ENCODE data around the gene DSTN. TPM values are rescaled to one million over a fixed set of nuclear protein-coding genes. Genes with fewer than 3 reads are reported as not detected.

Gene DSTN
- total RNA-seq, 1 donor from 2014 or later, result 149 TPM

DNA sequence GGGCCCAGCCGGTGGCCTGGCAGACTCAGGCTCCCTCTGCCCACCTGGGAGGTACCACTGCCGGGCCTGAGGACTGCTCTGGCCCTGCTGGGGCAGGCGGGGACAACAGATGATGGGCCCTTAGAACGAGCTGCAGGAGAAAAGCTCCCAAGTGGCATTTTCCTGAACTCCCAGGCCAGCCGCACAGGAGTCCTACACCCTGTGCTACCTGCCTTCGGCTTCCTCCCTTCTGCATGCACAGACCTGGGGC, 41.3 kb downstream of the DSTN start:
- Histone ChIP-seq H3K27me3 (ENCODE audit: control insufficient read depth, insufficient read depth, low read length) (no peaks in the 10 kb centered on the region), H3K4me3 (ENCODE audit: low read depth, low read length) (no peak overlapping the region), H3K36me3 (ENCODE audit: control insufficient read depth, insufficient read depth, low read length) (peaks cover 4% of the 10 kb centered on the region)
- FAIRE-seq (no peak), DNase-seq (ENCODE audit: low read depth) (no peak)
- TF ChIP-seq, protein P1, sequence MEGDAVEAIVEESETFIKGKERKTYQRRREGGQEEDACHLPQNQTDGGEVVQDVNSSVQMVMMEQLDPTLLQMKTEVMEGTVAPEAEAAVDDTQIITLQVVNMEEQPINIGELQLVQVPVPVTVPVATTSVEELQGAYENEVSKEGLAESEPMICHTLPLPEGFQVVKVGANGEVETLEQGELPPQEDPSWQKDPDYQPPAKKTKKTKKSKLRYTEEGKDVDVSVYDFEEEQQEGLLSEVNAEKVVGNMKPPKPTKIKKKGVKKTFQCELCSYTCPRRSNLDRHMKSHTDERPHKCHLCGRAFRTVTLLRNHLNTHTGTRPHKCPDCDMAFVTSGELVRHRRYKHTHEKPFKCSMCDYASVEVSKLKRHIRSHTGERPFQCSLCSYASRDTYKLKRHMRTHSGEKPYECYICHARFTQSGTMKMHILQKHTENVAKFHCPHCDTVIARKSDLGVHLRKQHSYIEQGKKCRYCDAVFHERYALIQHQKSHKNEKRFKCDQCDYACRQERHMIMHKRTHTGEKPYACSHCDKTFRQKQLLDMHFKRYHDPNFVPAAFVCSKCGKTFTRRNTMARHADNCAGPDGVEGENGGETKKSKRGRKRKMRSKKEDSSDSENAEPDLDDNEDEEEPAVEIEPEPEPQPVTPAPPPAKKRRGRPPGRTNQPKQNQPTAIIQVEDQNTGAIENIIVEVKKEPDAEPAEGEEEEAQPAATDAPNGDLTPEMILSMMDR (IDR thresholded peaks at IDR 0.05; ENCODE audit: insufficient read depth, low read length, severe bottlenecking), result no peak

- DNase-seq (ENCODE audit: low read depth), result peak; percentile 63
- H3K36me3 ChIP-seq (ENCODE audit: control insufficient read depth, insufficient read depth, low read length), result peaks cover 5% of the 10 kb centered on the region
- TF ChIP-seq, protein P1 (IDR thresholded peaks at IDR 0.05; ENCODE audit: insufficient read depth, low read length, severe bottlenecking), result peak; percentile 71
Observed at GRCh38 chr20:17611540-17612286, 41.8 kb downstream of the DSTN start.

DNA sequence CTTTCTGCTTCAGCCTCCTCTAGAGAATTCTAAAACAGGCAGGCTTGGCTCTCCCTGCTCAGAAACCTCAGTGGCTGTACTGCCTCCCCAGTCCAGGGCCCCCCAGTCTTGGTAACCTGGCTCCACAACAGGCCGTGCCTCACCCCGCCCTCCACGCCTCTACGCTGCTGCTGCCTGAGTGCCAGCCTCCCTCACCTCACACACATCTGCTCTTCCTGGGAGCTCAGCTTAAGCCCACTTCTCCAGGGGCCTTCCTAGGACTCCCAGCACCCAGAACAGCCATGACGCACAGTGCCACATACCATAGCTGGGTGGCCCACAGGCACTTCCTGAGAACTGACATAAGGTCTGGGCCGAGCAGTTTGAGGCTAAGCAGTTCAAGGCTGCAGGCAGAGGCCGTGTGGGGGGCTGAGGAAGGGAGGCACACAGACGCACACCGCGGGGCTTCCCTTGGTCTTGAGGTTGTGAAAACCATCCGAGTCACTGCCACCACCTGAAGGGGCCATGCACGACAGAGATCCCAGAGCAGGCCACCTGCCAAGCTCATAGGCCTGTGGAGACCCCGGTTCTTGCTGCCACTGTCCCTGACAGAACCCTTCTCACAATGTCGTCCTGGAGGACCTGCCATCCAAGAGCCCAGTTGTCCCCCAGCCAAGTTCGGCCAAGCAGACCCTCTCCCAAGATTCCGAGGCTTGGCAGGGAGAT, 42.6 kb downstream of the DSTN start:
- Histone ChIP-seq H3K4me3 (ENCODE audit: low read depth, low read length) (no peak overlapping the region), H3K36me3 (ENCODE audit: control insufficient read depth, insufficient read depth, low read length) (peaks cover 6% of the 10 kb centered on the region), H3K27me3 (ENCODE audit: control insufficient read depth, insufficient read depth, low read length) (no peaks in the 10 kb centered on the region)
- TF ChIP-seq, protein P1 (IDR thresholded peaks at IDR 0.05; ENCODE audit: insufficient read depth, low read length, severe bottlenecking), result no peak
- DNase-seq (ENCODE audit: low read depth) (peak; percentile 45), FAIRE-seq (no peak)

More at GRCh38 chr20:17611540-17612286, 41.8 kb downstream of the DSTN start:
- H3K4me3 ChIP-seq (ENCODE audit: low read depth, low read length), result no peak overlapping the region
- no peak for FAIRE-seq
- H3K27me3 ChIP-seq (ENCODE audit: control insufficient read depth, insufficient read depth, low read length), result no peaks in the 10 kb centered on the region

DNA sequence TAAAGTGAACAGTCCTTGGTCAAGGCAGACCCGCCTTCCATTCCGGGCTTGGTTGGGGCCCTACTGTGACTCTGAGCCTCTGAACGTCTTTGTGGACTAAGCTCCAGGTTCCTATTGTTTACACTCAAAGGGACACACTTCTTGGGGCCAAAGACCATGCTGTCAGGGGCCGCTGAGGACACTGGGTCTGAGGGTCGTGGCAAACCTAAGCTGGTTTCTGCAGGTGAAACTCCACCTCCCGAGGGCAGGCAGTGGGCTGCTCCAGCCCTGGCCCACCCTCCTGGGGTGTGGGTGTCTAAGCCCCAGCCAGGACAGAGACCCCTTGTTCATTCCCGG, 43.1 kb downstream of the DSTN start:
- DNase-seq (ENCODE audit: low read depth), result no peak
- Histone ChIP-seq H3K27me3 (ENCODE audit: control insufficient read depth, insufficient read depth, low read length) (no peaks in the 10 kb centered on the region), H3K4me3 (ENCODE audit: low read depth, low read length) (no peak overlapping the region), H3K36me3 (ENCODE audit: control insufficient read depth, insufficient read depth, low read length) (peaks cover 7% of the 10 kb centered on the region)
- FAIRE-seq, result no peak
- TF ChIP-seq, protein P1 (IDR thresholded peaks at IDR 0.05; ENCODE audit: insufficient read depth, low read length, severe bottlenecking), result no peak

GRCh38 chr20:17613328-17614175, 43.7 kb downstream of the DSTN start:
- DNase-seq (ENCODE audit: low read depth) (no peak), FAIRE-seq (no peak)
- H3K36me3 ChIP-seq (ENCODE audit: control insufficient read depth, insufficient read depth, low read length), result peaks cover 13% of the 10 kb centered on the region
- no peaks in the 10 kb centered on the region for H3K27me3 ChIP-seq (ENCODE audit: control insufficient read depth, insufficient read depth, low read length)
- no peak overlapping the region for H3K4me3 ChIP-seq (ENCODE audit: low read depth, low read length)
- TF ChIP-seq, protein P1 (IDR thresholded peaks at IDR 0.05; ENCODE audit: insufficient read depth, low read length, severe bottlenecking), result no peak
